Liver (tissue), 9 donors: ENCODE data around the gene TMEM51. TPM values are rescaled to one million over a fixed set of nuclear protein-coding genes. Genes with fewer than 3 reads are reported as not detected.

Experiments used
- DNase-seq: peaks from one replicate; pipeline ENCODE4 v3.0.0-alpha.2; 2017; ENCODE audit warnings: low spot score
- H3K27ac ChIP-seq, 2 donors: one replicate each; pipeline ENCODE4 v1.7.0; 2013; ENCODE audit warnings: inconsistent platforms in 2 of 2, low read length in 2 of 2, control low read depth in 1 of 2, low read depth in 1 of 2, mild to moderate bottlenecking in 1 of 2
- H3K27me3 ChIP-seq, 4 donors: one replicate each; pipeline versions ENCODE4 v1.6.1 to v1.7.0; 2013; ENCODE audit warnings: low read length in 3 of 4, inconsistent platforms in 1 of 4, mild to moderate bottlenecking in 1 of 4, moderate library complexity in 1 of 4; ENCODE audit not compliant: control insufficient read depth in 4 of 4, insufficient read depth in 4 of 4
- H3K36me3 ChIP-seq, 4 donors: one replicate each; pipeline versions ENCODE4 v1.6.1 to v1.7.0; 2013; ENCODE audit warnings: low read length in 3 of 4, mild to moderate bottlenecking in 3 of 4, low read depth in 1 of 4, moderate library complexity in 1 of 4; ENCODE audit not compliant: control insufficient read depth in 4 of 4, insufficient read depth in 3 of 4
- H3K4me1 ChIP-seq, 4 donors: one replicate each; pipeline versions ENCODE4 v1.6.1 to v1.7.0; 2013; ENCODE audit warnings: low read length in 3 of 4, mild to moderate bottlenecking in 3 of 4, moderate library complexity in 1 of 4; ENCODE audit not compliant: control insufficient read depth in 4 of 4, insufficient read depth in 4 of 4
- H3K4me3 ChIP-seq, 3 donors: one replicate each; pipeline versions ENCODE4 v1.6.1 to v1.7.0; 2013; ENCODE audit warnings: low read length in 3 of 3, control low read depth in 1 of 3, low read depth in 1 of 3, mild to moderate bottlenecking in 1 of 3
- H3K9ac ChIP-seq, 2 donors: one replicate each; pipeline ENCODE4 v1.7.0; 2013; ENCODE audit warnings: low read length in 2 of 2, mild to moderate bottlenecking in 2 of 2, moderate library complexity in 2 of 2, control low read depth in 1 of 2, low read depth in 1 of 2
- H3K9me3 ChIP-seq, 4 donors: one replicate each; pipeline versions ENCODE4 v1.6.1 to v1.7.0; 2013; ENCODE audit warnings: low read length in 3 of 4; ENCODE audit not compliant: control insufficient read depth in 4 of 4
- ATF3 ChIP-seq: IDR thresholded peaks from 2 replicates; pipeline ENCODE4 v1.6.1; 2016; ENCODE audit warnings: antibody characterized with exemption
- CTCF ChIP-seq: fragments of 150-350 bp; IDR thresholded peaks from 2 replicates; pipeline ENCODE4 v1.5.1; 2017; ENCODE audit warnings: improper control_type of control experiment, low read depth, low read length; ENCODE audit not compliant: missing input control
- EGR1 ChIP-seq, 2 donors: IDR thresholded peaks; 2 replicates each; pipeline ENCODE4 v1.6.1; 2016 to 2018; ENCODE audit warnings: antibody characterized with exemption in 2 of 2, low read depth in 2 of 2
- FOXA1 ChIP-seq: IDR thresholded peaks from 2 replicates; pipeline ENCODE4 v1.6.1; 2016; ENCODE audit warnings: antibody characterized with exemption
- FOXA2 ChIP-seq: IDR thresholded peaks from 2 replicates; pipeline ENCODE4 v1.6.1; 2016; ENCODE audit warnings: antibody characterized with exemption
- GABPA ChIP-seq, 2 donors: IDR thresholded peaks in 1 of 2; conservative IDR thresholded peaks in 1 of 2; 2 replicates each; pipeline ENCODE4 v1.6.1; 2016; ENCODE audit warnings: antibody characterized with exemption in 2 of 2, mild to moderate bottlenecking in 1 of 2, moderate library complexity in 1 of 2
- HNF4A ChIP-seq, 2 donors: conservative IDR thresholded peaks; 2 replicates each; pipeline ENCODE4 v1.6.1; 2016; ENCODE audit warnings: antibody characterized with exemption in 2 of 2, mild to moderate bottlenecking in 2 of 2
- HNF4G ChIP-seq: IDR thresholded peaks from 2 replicates; pipeline ENCODE4 v1.6.1; 2016; ENCODE audit warnings: antibody characterized with exemption
- JUND ChIP-seq, 2 donors: IDR thresholded peaks; 2 replicates each; pipeline ENCODE4 v1.6.1; 2016; ENCODE audit warnings: antibody characterized with exemption in 2 of 2
- MAX ChIP-seq: IDR thresholded peaks from 2 replicates; pipeline ENCODE4 v1.6.1; 2016; ENCODE audit warnings: antibody characterized with exemption
- NR2F2 ChIP-seq: IDR thresholded peaks from 2 replicates; pipeline ENCODE4 v1.6.1; 2016; ENCODE audit warnings: antibody characterized with exemption
- RAD21 ChIP-seq, 2 donors: IDR thresholded peaks; 2 replicates each; pipeline ENCODE4 v1.6.1; 2016; ENCODE audit warnings: antibody characterized with exemption in 2 of 2, mild to moderate bottlenecking in 2 of 2
- REST ChIP-seq: IDR thresholded peaks from 2 replicates; pipeline ENCODE4 v1.6.1; 2016; ENCODE audit warnings: antibody characterized with exemption, mild to moderate bottlenecking
- SP1 ChIP-seq: IDR thresholded peaks from 2 replicates; pipeline ENCODE4 v1.6.1; 2018; ENCODE audit warnings: antibody characterized with exemption, mild to moderate bottlenecking
- TAF1 ChIP-seq: conservative IDR thresholded peaks from 2 replicates; pipeline ENCODE4 v1.6.1; 2016; ENCODE audit warnings: antibody characterized with exemption, mild to moderate bottlenecking
- YY1 ChIP-seq: IDR thresholded peaks from 2 replicates; pipeline ENCODE4 v1.6.1; 2016; ENCODE audit warnings: antibody characterized with exemption, mild to moderate bottlenecking
- ZBTB33 ChIP-seq: IDR thresholded peaks from 2 replicates; pipeline ENCODE4 v1.6.1; 2016; ENCODE audit warnings: antibody characterized with exemption
- WGBS: extraction: QIAGEN DNeasy Blood & Tissue Kit; methylation state at CpG from one replicate; pipeline ENCODE4 v1.1.7; 2013; 5-methylcytosine and 5-hydroxymethylcytosine counted together
- polyA plus RNA-seq, 2 donors: library from polyadenylated mRNA; stranded (reverse) in 1 of 2; unstranded in 1 of 2; fragments of 200-250 nt in 1 of 2; fragments of >200 nt in 1 of 2; fragmentation: Nextera tagmentation in 1 of 2; extraction: Ambion mirVana in 1 of 2; gene quantifications; one replicate each; pipeline versions ENCODE4 v1.2.1 to v1.2.3, GENCODE V29; 2013 to 2015
- total RNA-seq, 2 donors: library from RNA; depleted of rRNA; stranded (reverse); fragments of >200 nt; gene quantifications; one replicate each; pipeline ENCODE4 v1.2.3, GENCODE V29; 2014
- donor health status: healthy.
- donor health status: healthy.
- donor health status: healthy.
- donor health status: healthy.
- donor health status: healthy.

The TMEM51 gene
- total and polyA plus RNA-seq, 4 donors, result 1.3 to 2.7 (median 1.9) TPM

GRCh38 chr1:15148941-15149340, 4.6 kb upstream of the TMEM51 start:
- H3K4me3 ChIP-seq, result no peak overlapping the region
- DNase-seq, result no peak
- 2% methylated on average over 1 of the region's 1 CpG for WGBS
- H3K36me3 ChIP-seq, result no peaks in the 10 kb centered on the region
- peaks cover 0 to 8% (median 3%) of the 10 kb centered on the region in 4 donors for H3K27me3 ChIP-seq
- H3K9me3 ChIP-seq, result no peaks in the 10 kb centered on the region
- H3K9ac ChIP-seq, result no peak overlapping the region
- TF ChIP-seq JUND (IDR thresholded peaks at IDR 0.05) (no peak), NR2F2 (no peak), HNF4A (conservative IDR thresholded peaks at IDR 0.05) (no peak), FOXA2 (no peak), MAX (no peak)
- H3K27ac ChIP-seq, result no peak overlapping the region
- H3K4me1 ChIP-seq, result peaks cover 4 to 20% (median 17%) of the 10 kb centered on the region in 4 donors

- Histone ChIP-seq H3K36me3 (no peaks in the 10 kb centered on the region), H3K27ac (no peak overlapping the region), H3K9ac (no peak overlapping the region), H3K4me3 (no peak overlapping the region), H3K27me3 (peaks cover 0 to 8% (median 3%) of the 10 kb centered on the region in 4 donors), H3K9me3 (no peaks in the 10 kb centered on the region), H3K4me1 (peaks cover 6 to 31% (median 23%) of the 10 kb centered on the region in 4 donors)
- TF ChIP-seq ZBTB33, result no peak
- no peak for TF ChIP-seq SP1
- no peak for TF ChIP-seq REST
- no peak for TF ChIP-seq JUND (IDR thresholded peaks at IDR 0.05)
- TF ChIP-seq GABPA (IDR thresholded peaks at IDR 0.05 in 1 of 2, conservative IDR thresholded peaks at IDR 0.05 in 1 of 2), result no peak
- TF ChIP-seq ATF3, result no peak
- no peak for TF ChIP-seq TAF1
- TF ChIP-seq CTCF, result no peak
- TF ChIP-seq HNF4G, result no peak
- TF ChIP-seq YY1, result no peak
- TF ChIP-seq EGR1 (IDR thresholded peaks at IDR 0.05; ENCODE audit: low read depth in 2 of 2), result no peak
- TF ChIP-seq RAD21 (IDR thresholded peaks at IDR 0.05), result no peak
- no peak for TF ChIP-seq NR2F2
- no peak for TF ChIP-seq FOXA1
- TF ChIP-seq MAX, result no peak
- DNase-seq, result no peak
- 88% methylated on average over 3 of the region's 3 CpGs for WGBS
Observed at GRCh38 chr1:15150376-15150775, 3.2 kb upstream of the TMEM51 start.
